OCI-LY1 (cell line): ENCODE data around the gene TXNRD3.

ENCODE experiments used
- EZH2 ChIP-seq: fragments of 200-600 bp; sonication (generic), shearing (Covaris generic); IDR thresholded peaks from 2 replicates; pipeline ENCODE4 v1.8.0; 2017; ENCODE audit warnings: borderline replicate concordance, mixed run types, mild to moderate bottlenecking, antibody characterized with exemption, low read length, moderate library complexity, mixed read lengths
- TF ChIP-seq, protein P1 (sequence below): fragments of 200-600 bp; sonication (generic), shearing (Covaris generic); IDR thresholded peaks from 2 replicates; pipeline ENCODE4 v1.5.1; 2017; ENCODE audit warnings: mild to moderate bottlenecking, antibody characterized with exemption, low read length, moderate library complexity, mixed read lengths

DNA sequence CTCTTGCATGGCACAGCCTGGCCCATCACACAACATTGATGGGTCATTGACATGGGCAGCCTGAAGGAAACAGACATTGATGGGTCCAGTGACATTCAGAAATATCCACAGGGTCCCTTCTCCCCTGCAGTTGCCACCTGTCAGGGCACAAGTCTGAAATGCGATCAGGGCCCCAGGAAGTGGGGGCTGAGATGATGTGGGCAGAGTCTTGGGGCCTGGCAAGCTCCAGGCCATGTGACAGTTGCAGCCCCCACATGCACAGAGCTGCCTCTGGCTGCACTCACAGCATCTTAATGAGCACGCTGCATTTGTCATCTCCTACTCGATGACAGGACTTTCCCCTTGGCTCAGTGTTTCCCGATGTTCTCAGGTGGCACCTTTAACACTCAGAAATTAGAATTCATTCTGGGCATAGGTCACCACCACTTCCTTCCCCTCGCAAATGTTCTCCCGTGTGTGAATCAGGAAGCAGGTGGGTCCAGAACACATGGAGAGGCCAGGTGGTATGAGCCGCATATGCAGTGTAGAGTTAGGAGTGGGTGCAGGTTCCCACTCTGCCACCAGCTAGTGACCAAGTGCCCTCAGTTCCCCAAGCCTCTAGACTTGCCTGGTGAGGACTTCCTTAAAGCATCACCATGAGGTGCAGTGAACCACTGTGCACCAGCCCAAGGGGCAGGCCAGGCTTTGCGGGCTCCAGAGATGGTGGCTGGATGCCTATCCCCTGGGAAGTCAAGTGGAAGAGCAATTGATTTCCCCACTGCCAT is 1.6 kb upstream of the TXNRD3 start:
- TF ChIP-seq, protein P1, sequence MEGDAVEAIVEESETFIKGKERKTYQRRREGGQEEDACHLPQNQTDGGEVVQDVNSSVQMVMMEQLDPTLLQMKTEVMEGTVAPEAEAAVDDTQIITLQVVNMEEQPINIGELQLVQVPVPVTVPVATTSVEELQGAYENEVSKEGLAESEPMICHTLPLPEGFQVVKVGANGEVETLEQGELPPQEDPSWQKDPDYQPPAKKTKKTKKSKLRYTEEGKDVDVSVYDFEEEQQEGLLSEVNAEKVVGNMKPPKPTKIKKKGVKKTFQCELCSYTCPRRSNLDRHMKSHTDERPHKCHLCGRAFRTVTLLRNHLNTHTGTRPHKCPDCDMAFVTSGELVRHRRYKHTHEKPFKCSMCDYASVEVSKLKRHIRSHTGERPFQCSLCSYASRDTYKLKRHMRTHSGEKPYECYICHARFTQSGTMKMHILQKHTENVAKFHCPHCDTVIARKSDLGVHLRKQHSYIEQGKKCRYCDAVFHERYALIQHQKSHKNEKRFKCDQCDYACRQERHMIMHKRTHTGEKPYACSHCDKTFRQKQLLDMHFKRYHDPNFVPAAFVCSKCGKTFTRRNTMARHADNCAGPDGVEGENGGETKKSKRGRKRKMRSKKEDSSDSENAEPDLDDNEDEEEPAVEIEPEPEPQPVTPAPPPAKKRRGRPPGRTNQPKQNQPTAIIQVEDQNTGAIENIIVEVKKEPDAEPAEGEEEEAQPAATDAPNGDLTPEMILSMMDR: no peak
- no peak for TF ChIP-seq EZH2
